M059J (cell line): ENCODE results near the gene DDOST. TPM values are rescaled to one million over a fixed set of nuclear protein-coding genes. Genes with fewer than 3 reads are reported as not detected.
A peak's percentile ranks its signal among the peaks of the same experiment; 100 is the strongest.

Experiments used
- DNase-seq: peaks from one replicate; pipeline ENCODE4 v3.0.0-alpha.2; 2012; ENCODE audit warnings: low read depth
- total RNA-seq: library from RNA; depleted of rRNA; stranded (reverse); fragments of >200 nt; shearing (Covaris generic); gene quantifications from 2 replicates; pipeline ENCODE4 v1.2.3, GENCODE V29; 2014; rRNA removed

The DDOST gene
- 582 and 590 TPM in 2 replicates for total RNA-seq

GRCh38 chr1:20661207-20662109 lies at the start of gene DDOST:
Gene DDOST (minus strand): TSS chr1:20661369. CDS start chr1:20661350, 19 bp downstream.
- peak; percentile 99 for DNase-seq

DNA sequence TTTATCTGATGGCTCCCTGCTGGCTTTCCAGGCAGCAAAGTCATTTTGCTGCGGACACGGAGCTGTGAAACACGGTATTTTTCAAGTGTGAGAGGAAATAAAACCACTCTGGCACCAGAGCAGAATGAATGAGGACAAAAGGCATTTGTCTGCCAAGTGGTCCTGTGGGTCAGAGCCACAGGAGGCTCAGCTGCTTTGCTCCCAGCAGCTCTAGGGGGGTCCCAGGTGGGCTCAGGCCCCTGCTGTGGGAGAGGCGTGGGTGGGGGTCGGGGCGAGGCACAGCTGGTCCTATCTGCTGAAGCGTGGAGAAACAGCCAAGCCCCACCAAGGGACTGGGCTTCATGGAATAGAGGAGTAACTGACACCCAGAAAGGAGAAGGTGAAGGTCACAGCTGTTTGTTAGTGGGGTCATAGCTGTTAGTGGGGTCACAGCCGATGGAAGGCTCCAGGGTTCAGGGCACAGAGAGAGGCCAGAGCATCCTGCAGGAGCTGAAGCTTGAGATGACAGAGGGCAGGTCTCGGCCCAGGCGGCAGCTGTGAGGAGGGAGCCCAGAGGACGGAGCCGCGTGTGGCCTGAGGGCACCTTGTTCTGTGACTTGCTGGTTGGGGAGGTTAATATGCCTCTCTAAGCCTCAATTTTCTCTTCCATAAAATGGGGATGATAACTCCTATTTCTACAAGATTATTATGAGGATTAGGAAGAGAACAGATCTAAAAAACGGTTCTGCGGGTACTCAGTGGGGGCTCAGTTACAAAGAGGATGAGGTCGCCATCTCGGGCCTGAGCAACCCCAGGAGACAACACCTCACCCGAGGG lies 49.5 kb upstream of the DDOST start:
- DNase-seq = no peak

- no peak for DNase-seq
Measured at GRCh38 chr1:20709868-20710267, 48.7 kb upstream of the DDOST start.

GRCh38 chr1:20708891-20709290 lies 47.7 kb upstream of the DDOST start:
- no peak for DNase-seq

DNA sequence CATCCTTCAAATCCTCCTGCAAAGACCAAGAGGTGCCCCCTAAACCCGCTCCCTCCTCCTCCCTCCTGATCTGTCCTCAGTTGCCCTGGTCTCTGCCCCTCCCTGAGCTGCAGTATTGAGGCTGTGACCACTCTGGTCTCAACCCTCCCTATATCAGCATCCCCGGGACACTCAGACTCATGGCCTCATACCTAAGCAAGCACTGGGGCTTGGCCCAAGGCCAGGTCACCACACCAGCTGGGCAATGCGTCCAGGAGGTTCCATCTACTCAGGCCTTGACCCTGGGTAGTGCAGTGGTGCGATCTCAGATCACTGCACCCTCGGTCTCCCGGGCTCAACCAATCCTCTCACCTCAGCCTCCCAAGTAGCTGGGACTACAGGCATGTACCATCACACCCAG lies 46.9 kb upstream of the DDOST start:
- DNase-seq = no peak

DNA sequence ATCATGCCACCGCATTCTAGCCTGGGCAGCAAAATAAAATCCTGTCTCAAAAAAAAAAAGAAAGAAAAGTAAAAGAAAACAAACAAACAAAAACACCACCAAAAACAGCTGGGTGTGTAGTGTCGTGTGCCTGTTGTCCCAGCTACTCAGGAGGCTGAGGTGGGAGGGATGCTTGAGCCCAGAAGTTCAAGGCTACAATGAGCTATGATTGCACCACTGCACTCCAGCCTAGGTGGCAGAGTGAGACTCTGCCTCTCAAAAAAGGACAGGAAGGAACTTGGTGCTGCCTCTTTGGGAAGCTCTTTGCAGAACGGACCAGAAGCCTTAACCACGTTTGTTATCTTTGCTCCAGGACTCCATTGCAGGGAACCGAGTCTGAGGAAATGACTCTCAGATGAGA lies 45.7 kb upstream of the DDOST start:
- DNase-seq = no peak

DNA sequence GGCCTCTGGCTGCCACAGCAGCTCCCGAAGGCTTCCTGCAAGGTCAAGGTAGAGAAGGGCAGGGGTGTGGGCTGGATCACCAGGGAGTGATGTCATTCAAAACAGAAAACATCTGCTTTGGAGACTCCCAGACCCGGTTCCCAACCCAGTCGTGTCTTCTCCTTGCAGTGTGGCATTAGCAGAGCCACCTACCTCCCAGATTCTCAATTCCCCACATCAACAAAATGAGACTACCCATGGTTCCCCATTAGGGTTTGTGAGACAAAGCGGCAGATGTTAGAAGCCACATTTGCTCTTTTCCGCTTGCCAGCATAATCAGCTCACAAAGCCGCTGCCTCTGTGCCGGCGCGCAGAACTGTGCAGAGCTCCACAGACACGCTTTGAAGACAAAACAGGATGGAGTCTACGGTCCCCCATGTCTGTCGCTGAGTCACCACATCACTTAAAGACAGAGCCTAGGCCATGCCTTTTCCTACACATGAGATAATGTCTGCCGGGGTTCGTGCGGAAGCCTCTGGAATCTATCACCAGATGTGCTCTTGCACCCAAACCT lies 44.1 kb upstream of the DDOST start:
- DNase-seq = no peak

DNA sequence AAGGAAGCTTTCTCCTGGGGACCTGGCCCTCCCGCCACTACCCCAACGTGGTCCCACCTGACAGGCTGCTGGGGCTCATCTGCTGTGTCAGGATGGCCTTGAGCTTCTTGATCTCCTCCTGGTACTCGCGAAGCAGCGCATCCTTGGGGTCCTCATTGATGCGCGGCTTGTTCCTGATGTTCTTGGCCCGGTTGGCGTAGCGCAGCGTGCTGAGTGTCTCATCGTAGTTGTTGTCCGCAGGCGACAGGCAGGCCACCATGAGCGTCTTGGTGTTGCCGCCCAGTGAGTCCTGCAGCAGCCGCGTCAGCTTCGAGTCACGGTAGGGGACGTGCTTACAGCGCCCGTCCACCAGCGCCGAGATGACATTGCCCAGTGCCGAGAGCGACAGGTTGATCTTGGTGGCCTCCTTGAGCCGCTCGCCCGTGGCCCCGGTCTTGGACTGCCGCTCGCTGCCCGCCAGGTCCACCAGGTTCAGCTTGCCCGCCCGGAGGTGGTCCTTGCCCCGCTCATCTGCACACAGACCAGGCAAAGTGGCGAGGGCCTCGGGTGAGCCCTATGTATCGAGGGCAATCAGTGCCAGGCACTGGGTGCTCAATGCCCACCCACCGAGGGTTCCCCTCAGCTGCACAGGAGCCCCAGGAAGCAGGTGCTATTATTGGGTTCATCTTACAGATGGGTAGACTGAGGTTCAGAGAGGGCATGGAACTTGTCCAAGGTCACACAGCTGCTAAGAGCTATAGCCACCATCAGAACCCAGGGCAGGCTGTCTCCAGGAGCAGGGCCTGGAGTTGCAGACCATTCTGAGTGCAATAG lies 43.4 kb upstream of the DDOST start:
- DNase-seq = no peak

DNA sequence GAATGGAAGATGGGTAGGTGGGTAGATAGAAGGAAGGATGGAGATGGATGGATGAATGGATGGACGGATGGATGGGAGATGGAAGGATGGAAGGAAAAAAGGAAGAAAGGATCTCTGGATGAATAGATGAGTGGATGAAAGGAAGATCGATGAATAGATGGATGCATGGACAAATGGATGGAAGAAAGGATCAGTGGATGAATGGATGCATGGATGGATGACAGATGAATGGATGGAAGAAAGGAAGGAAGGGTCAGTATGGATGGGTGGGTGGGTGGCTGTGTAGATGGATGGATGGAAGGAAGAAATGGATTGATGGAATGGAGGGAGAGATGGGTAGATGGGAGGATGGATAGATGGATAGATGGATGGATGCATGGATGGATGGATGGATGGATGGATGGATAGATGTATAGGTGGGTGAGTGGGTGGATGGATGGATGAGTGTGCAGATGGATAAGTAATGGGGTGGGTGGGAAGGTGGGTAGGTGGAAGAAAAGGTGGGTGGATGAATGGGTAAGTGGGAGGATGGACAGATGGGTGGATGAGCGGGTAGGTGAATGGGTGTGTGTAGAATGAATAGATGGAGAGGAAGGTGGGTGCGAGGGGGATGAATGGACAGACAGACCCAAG lies 42.1 kb upstream of the DDOST start:
- no peak for DNase-seq

DNA sequence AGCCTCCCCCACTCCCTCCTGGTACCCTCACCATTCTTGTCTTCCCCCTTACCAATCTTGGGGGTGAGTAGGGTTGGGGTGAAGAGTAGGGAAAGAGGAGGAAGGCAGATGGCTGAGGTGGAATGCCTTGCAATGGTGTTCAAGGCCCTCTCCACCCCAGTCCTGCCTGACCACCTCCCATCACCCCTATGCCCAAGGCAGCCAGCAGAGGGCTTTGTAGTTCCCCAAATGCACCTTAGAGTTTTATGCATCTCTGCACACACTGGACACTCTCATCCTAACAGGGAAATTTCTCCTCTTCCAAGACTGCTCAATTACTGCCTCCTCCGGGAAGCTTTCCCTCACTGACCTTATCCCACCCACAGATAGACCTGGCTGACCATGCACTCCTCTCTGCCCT lies 41.2 kb upstream of the DDOST start:
- peak; percentile 42 for DNase-seq

DNA sequence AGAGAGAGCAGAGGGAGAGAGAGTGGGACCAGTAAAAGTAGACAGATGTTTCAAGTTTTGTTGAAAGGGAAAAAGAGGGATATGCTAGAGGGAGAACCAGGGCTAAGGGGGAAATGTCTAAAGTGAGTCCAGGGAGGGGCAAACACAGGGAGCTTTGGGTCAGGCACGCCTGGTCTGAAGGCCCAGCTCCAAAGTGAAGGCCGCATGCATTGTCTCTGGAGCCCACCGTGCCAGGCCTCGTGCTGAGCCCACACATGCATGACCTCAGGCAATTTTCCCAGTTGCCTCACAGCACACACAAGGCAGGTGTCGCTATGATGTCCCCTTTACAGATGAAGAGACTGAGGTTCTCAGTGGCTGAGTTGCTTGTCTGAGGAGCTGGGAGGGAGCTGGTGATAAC lies 40.7 kb upstream of the DDOST start:
- DNase-seq = no peak

DNA sequence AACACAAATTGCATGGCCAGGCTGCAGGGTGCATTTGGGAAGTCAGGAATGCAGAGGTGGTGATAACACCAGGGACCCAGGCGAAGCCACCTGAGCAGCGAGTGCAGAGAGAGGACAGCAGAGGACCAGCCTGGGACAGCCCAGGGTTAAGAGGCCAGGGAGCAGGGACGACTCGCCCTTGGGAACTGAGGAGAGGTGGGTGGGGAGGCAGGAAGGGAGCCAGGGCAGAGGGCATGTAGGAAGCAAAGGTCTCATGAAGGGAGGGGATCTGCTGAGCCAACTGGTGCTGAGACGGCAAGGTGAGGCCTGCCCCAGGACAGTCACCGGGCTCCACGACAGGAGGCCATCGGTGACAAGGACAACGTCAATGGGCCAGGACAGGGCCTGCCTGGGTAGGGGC lies 40.3 kb upstream of the DDOST start:
- no peak for DNase-seq

DNA sequence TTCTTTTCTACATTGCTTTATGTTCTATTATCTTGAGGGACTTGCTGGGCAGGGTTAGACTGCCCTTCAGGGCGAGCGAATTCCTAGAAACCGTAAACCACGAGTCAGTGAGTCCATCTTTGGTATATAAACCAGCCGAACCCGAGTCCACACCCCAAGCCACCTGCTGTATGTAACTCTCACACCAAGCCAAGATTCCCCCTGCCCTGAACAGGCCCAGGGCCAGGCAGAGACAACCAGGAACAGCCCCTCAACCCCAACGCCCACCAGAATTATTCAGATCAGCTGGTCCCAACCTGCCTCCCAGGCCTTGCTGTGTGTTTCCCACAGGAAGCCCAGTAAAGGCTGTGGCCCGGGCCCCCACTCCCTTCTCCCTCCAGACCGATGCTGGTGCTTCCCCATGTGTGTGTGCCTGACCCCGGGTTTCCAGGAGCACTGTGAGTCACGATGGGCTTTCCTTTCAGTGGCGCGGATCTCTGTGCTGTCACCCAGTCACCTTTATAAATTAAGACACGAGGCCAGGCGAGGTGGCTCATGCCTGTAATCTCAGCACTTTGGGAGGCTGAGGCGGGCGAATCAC lies 39.6 kb upstream of the DDOST start:
- DNase-seq = no peak

DNA sequence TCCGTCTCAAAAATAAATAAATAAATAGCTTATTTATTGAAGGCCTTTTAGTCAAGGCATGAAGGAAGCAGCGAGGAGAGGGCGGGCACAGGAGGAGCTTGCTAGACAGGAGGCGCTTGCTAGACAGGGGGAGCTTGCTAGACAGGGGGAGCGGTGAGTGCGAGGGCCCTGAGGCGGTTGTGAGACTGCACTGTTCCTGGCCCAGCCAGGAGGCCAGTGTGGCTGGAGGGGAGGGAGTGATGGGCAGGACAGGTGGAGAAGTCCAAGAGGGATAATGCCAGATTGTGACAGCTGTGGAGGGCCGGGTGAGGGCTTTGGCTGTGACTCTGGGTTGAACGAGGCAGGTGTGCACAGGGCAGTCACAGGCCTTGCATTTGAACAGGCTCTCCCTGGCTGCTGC lies 38.4 kb upstream of the DDOST start:
- no peak for DNase-seq

GRCh38 chr1:20698195-20698910 lies 37.2 kb upstream of the DDOST start:
- peak; percentile 77 for DNase-seq

DNA sequence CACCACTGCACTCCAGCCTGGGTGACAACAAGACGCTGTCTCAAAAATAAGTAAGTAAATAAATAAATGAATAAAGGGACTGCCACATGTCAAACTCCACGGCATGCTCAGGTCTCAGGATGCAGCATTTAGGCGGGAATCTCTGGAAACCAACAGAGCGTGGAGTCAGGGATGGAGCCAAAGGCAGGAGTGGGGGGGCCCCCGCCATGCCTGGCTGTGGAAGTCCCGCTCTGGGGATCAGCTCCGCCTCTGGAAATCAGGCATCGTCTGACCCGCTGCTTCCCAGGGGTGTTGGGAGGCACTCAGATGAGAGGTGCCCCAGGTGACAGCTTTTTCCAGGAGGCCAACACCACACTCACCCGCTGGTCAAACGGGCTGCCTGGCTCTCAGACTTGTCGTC lies 36.4 kb upstream of the DDOST start:
- DNase-seq = no peak

DNA sequence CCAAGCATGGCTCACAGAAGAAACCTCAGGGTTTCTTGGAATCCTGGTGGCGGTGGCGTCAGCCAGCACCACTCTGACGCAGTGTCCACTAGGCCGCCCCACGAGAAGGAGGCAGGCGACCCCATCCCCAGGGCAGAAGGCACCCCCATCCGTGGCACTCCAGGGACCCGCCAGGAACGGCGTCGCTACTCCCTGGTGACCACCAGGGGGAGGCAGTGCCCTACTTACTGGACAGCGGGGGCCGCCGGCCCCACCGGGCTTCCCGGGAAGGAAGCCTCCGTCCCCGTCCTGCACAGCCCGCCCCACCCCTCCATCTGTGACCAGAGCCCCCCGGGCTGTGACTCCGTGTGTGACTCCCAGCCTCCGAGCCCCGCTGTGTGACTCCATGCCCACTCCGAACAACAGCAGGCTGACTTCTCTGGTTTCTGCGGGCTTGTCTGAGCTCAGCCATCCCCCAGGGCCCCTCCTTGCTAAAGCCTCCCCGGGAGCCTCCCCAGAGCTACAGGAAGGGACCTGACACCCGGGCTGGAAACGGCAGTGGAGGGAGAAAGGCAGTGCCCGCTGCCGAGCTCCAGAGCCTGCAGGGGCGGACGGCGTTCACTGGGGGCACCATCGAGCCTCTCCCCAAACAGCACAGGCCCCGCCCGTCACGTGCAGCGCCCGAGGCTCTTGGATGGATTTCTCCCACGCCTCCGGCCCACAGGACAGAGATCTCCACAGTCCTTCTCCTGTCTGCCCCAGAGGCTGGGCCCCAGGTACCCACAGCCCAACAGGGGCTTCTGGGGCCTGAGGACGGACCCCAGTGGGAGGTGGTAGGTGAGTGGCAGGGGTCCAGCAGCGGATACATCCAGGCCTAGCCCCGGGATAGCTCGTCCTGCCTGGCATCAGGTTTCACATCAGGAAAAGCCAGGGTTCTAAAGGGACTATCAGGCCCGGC lies 35.5 kb upstream of the DDOST start:
- peak; percentile 96 for DNase-seq

GRCh38 chr1:20695515-20695914 lies 34.3 kb upstream of the DDOST start:
- no peak for DNase-seq

- no peak for DNase-seq
Measured at GRCh38 chr1:20693623-20694022, 32.5 kb upstream of the DDOST start.
